Suprapubic skin (tissue), 3 donors: ENCODE measurements around the gene NFKB2.

Experiments
- CTCF ChIP-seq, 2 donors: fragments of 200-600 bp in 1 of 2; fragments of 450-650 bp in 1 of 2; sonication (generic) in 1 of 2; IDR thresholded peaks; one replicate each; pipeline ENCODE4 v1.5.1; 2016 to 2019; ENCODE audit warnings: antibody characterized with exemption in 2 of 2, mild to moderate bottlenecking in 1 of 2, moderate library complexity in 1 of 2
- POLR2AphosphoS5 ChIP-seq, 3 donors: sonication (generic); formaldehyde crosslinking; IDR thresholded peaks; one replicate each; pipeline ENCODE4 v1.6.1; 2017; ENCODE audit warnings: antibody characterized with exemption in 3 of 3

- no peak for TF ChIP-seq POLR2AphosphoS5 (IDR thresholded peaks at IDR 0.05)
- no peak for TF ChIP-seq CTCF (IDR thresholded peaks at IDR 0.05)
Measured at GRCh38 chr10:102420181-102420713, 24.7 kb downstream of the NFKB2 start.
